ENCODE measurements around the gene ZNF662. TPM values are rescaled to one million over a fixed set of nuclear protein-coding genes. Genes with fewer than 3 reads are reported as not detected.

ZNF662 gene
- total and polyA plus RNA-seq, 9 of the 15 experiments (the other 6 are each of a cell fraction or from before 2014, with no cell fraction given), result 0.07 to 0.55 (median 0.27) TPM

- Histone ChIP-seq H3K4me3 (no peak overlapping the region), H3K27me3 (ENCODE audit: control insufficient read depth in 2 of 2, insufficient read depth in 2 of 2, low read length in 2 of 2) (peaks cover 6 to 28% of the 10 kb centered on the region in 2 experiments; a peak in 3 of 5 replicates), H3K79me2 (ENCODE audit: control insufficient read depth, insufficient read depth, low read length) (no peaks in the 10 kb centered on the region), H3K9me3 (replicated peaks; ENCODE audit: control insufficient read depth, insufficient read depth, low read depth, low read length) (no peaks in the 10 kb centered on the region), H3K27ac (ENCODE audit: extremely low read depth, low read depth, low read length) (no peak overlapping the region), H3K4me1 (replicated peaks in 1 of 2; ENCODE audit: control insufficient read depth in 2 of 2, insufficient read depth in 2 of 2, low read length in 2 of 2) (peaks cover 0 to 6% of the 10 kb centered on the region in 2 experiments; a peak in 2 of 5 replicates), H3K4me2 (ENCODE audit: insufficient read depth, low read length) (no peak overlapping the region), H2AFZ (ENCODE audit: low read depth, low read length) (no peak overlapping the region), H3K9me1 (ENCODE audit: control insufficient read depth, insufficient read depth, low read length) (no peaks in the 10 kb centered on the region), H3K36me3 (ENCODE audit: control insufficient read depth, insufficient read depth, low read length) (no peaks in the 10 kb centered on the region), H4K20me1 (replicated peaks; ENCODE audit: control insufficient read depth, insufficient read depth, low read length) (no peaks in the 10 kb centered on the region), H3K9ac (ENCODE audit: insufficient read depth in 1 of 2, low read depth in 2 of 2, low read length in 2 of 2) (no peak overlapping the region)
- DNase-seq (ENCODE audit: extremely low read depth in 1 of 4, low spot score in 3 of 4) (no peak), FAIRE-seq (no peak), ATAC-seq (no peak)
- ChIA-PET CTCF (ENCODE audit: low intra/inter-chr PET ratio) (no interaction called here), POLR2A (interaction anchor here (1.5 kb wide), 1 partner anchor 10 kb away, joined by 4 read pairs; no protein-coding TSS in a partner anchor)
- intact Hi-C loops (cut with micrococcal nuclease) (no loop called here), in situ Hi-C loops (cut with MboI) (no loop called here)
- TF ChIP-seq PML (IDR thresholded peaks at IDR 0.05; ENCODE audit: low read length), result no peak
- TF ChIP-seq POLR2AphosphoS2 (IDR thresholded peaks at IDR 0.05; ENCODE audit: low read length), result no peak
- no peak for TF ChIP-seq ZNF224 (CRISPR knock-in tag; IDR thresholded peaks at IDR 0.05)
- TF ChIP-seq, protein P1, sequence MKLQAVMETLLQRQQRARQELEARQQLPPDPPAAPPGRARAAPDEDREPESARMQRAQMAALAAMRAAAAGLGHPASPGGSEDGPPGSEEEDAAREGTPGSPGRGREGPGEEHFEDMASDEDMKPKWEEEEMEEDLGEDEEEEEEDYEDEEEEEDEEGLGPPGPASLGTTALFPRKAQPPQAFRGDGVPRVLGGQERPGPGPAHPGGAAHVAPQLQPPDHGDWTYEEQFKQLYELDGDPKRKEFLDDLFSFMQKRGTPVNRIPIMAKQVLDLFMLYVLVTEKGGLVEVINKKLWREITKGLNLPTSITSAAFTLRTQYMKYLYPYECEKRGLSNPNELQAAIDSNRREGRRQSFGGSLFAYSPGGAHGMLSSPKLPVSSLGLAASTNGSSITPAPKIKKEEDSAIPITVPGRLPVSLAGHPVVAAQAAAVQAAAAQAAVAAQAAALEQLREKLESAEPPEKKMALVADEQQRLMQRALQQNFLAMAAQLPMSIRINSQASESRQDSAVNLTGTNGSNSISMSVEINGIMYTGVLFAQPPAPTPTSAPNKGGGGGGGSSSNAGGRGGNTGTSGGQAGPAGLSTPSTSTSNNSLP (IDR thresholded peaks at IDR 0.05; ENCODE audit: borderline replicate concordance, low read depth, low read length), result no peak
- TF ChIP-seq KLF6 (CRISPR knock-in tag; IDR thresholded peaks at IDR 0.05; ENCODE audit: borderline replicate concordance), result no peak
- TF ChIP-seq TCF3 (CRISPR knock-in tag; IDR thresholded peaks at IDR 0.05), result no peak
- no peak for TF ChIP-seq ZBTB11 (CRISPR knock-in tag; IDR thresholded peaks at IDR 0.05)
- no peak for TF ChIP-seq ZSCAN29 (IDR thresholded peaks at IDR 0.05)
- TF ChIP-seq CBX8 (IDR thresholded peaks at IDR 0.05; ENCODE audit: borderline replicate concordance, extremely low read depth, low read depth, low read length, poor library complexity, severe bottlenecking), result no peak
- TF ChIP-seq MIER1 (IDR thresholded peaks at IDR 0.05; ENCODE audit: low read depth), result no peak
- TF ChIP-seq CBX2 (IDR thresholded peaks at IDR 0.05; ENCODE audit: insufficient read depth, low read length, poor library complexity, severe bottlenecking), result no peak
- WGBS (ENCODE audit: insufficient coverage, low coverage, missing lambda C conversion rate), result 6% methylated on average over 3 of the region's 3 CpGs
- BruUV-seq (replicated peaks), result no TSS peak
Measured at GRCh38 chr3:42937334-42937733, 31.4 kb downstream of the ZNF662 start.

All from K562 (cell line).